HEK293 (cell line): Measurements from ENCODE around the gene NAT16.

Experiments used
- FEZF1 ChIP-seq: fragments of 450-650 bp; formaldehyde crosslinking; IDR thresholded peaks from 2 replicates; pipeline ENCODE4 v1.5.1; 2016; ENCODE audit warnings: missing biosample characterization, missing genetic modification characterization
- REPIN1 ChIP-seq: fragments of 450-650 bp; formaldehyde crosslinking; IDR thresholded peaks from 2 replicates; pipeline ENCODE4 v1.5.1; 2017; ENCODE audit warnings: missing biosample characterization, missing genetic modification characterization, low read depth
- SP3 ChIP-seq: fragments of 450-650 bp; formaldehyde crosslinking; IDR thresholded peaks from 2 replicates; pipeline ENCODE4 v1.5.1; 2016; ENCODE audit warnings: missing biosample characterization, missing genetic modification characterization
- ZNF121 ChIP-seq: fragments of 450-650 bp; formaldehyde crosslinking; IDR thresholded peaks from 2 replicates; pipeline ENCODE4 v1.5.1; 2016; ENCODE audit warnings: missing biosample characterization, missing genetic modification characterization
- ZNF155 ChIP-seq: fragments of 450-650 bp; formaldehyde crosslinking; IDR thresholded peaks from 2 replicates; pipeline ENCODE4 v1.5.1; 2016; ENCODE audit warnings: missing biosample characterization, missing genetic modification characterization
- ZNF335 ChIP-seq: fragments of 450-650 bp; formaldehyde crosslinking; conservative IDR thresholded peaks from 2 replicates; pipeline ENCODE4 v1.5.1; 2016; ENCODE audit warnings: missing biosample characterization, missing genetic modification characterization
- ZNF341 ChIP-seq: fragments of 450-650 bp; formaldehyde crosslinking; IDR thresholded peaks from 2 replicates; pipeline ENCODE4; 2016; ENCODE audit warnings: low read depth, missing biosample characterization, missing genetic modification characterization
- ZNF354C ChIP-seq: fragments of 450-650 bp; formaldehyde crosslinking; IDR thresholded peaks from 2 replicates; pipeline ENCODE4 v1.5.1; 2016; ENCODE audit warnings: missing biosample characterization, missing genetic modification characterization, low read depth, borderline replicate concordance
- ZNF398 ChIP-seq: fragments of 450-650 bp; formaldehyde crosslinking; IDR thresholded peaks from 2 replicates; pipeline ENCODE4 v1.5.1; 2017; ENCODE audit warnings: missing biosample characterization, missing genetic modification characterization
- ZNF518A ChIP-seq: fragments of 450-650 bp; formaldehyde crosslinking; conservative IDR thresholded peaks from 2 replicates; pipeline ENCODE4 v1.5.1; 2016; ENCODE audit warnings: low read depth, missing biosample characterization, missing genetic modification characterization
- ZNF629 ChIP-seq: fragments of 450-650 bp; formaldehyde crosslinking; IDR thresholded peaks from 2 replicates; pipeline ENCODE4 v1.5.1; 2017; ENCODE audit warnings: missing biosample characterization, missing genetic modification characterization
- ZNF660 ChIP-seq: fragments of 450-650 bp; IDR thresholded peaks from 2 replicates; pipeline ENCODE4 v1.5.1; 2018; ENCODE audit warnings: missing biosample characterization, mild to moderate bottlenecking, missing genetic modification characterization
- TF ChIP-seq, protein P1 (sequence below): fragments of 450-650 bp; formaldehyde crosslinking; IDR thresholded peaks from 2 replicates; pipeline ENCODE4 v1.5.1; 2016; ENCODE audit warnings: missing biosample characterization, missing genetic modification characterization
- TF ChIP-seq, protein P2 (sequence below): fragments of 450-650 bp; formaldehyde crosslinking; IDR thresholded peaks from 2 replicates; pipeline ENCODE4; 2016; ENCODE audit warnings: missing biosample characterization, missing genetic modification characterization
- TF ChIP-seq, protein P3 (sequence below): fragments of 450-650 bp; formaldehyde crosslinking; IDR thresholded peaks from 2 replicates; pipeline ENCODE4 v1.5.1; 2016; ENCODE audit warnings: missing biosample characterization, missing genetic modification characterization, borderline replicate concordance
- TF ChIP-seq, protein P4 (sequence below): fragments of 450-650 bp; formaldehyde crosslinking; IDR thresholded peaks from 2 replicates; pipeline ENCODE4 v1.5.1; 2016; ENCODE audit warnings: missing biosample characterization, missing genetic modification characterization
- TF ChIP-seq, protein P5 (sequence below): fragments of 450-650 bp; formaldehyde crosslinking; IDR thresholded peaks from 2 replicates; pipeline ENCODE4 v1.5.1; 2016; ENCODE audit warnings: missing biosample characterization, missing genetic modification characterization

The NAT16 gene

GRCh38 chr7:101173752-101174244 lies 6.3 kb downstream of the NAT16 start (continued):
- TF ChIP-seq ZNF660 (tag by site-specific recombination) (0 out of 2 replicates have a peak, but pooled peaks have one; percentile 8), FEZF1 (tag by site-specific recombination) (no peak), ZNF629 (tag by site-specific recombination) (peak; percentile 53), ZNF121 (tag by site-specific recombination) (peak; percentile 89), ZNF518A (tag by site-specific recombination) (no peak), REPIN1 (tag by site-specific recombination) (no peak), SP3 (tag by site-specific recombination) (peak; percentile 91), ZNF155 (tag by site-specific recombination) (no peak), ZNF398 (tag by site-specific recombination) (peak; percentile 69), ZNF341 (tag by site-specific recombination) (peak; percentile 84), ZNF354C (tag by site-specific recombination) (0 out of 2 replicates have a peak, but pooled peaks have one; percentile 17), ZNF335 (tag by site-specific recombination) (peak; percentile 84)
- TF ChIP-seq, protein P1, sequence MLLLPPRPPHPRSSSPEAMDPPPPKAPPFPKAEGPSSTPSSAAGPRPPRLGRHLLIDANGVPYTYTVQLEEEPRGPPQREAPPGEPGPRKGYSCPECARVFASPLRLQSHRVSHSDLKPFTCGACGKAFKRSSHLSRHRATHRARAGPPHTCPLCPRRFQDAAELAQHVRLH (tag by site-specific recombination) = peak; percentile 29; the same call in 1 of the 2 replicates
- TF ChIP-seq, protein P2, sequence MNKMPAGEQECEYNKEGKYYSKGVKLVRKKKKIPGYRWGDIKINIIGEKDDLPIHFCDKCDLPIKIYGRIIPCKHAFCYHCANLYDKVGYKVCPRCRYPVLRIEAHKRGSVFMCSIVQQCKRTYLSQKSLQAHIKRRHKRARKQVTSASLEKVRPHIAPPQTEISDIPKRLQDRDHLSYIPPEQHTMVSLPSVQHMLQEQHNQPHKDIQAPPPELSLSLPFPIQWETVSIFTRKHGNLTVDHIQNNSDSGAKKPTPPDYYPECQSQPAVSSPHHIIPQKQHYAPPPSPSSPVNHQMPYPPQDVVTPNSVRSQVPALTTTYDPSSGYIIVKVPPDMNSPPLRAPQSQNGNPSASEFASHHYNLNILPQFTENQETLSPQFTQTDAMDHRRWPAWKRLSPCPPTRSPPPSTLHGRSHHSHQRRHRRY (tag by site-specific recombination) = no peak
- TF ChIP-seq, protein P3, sequence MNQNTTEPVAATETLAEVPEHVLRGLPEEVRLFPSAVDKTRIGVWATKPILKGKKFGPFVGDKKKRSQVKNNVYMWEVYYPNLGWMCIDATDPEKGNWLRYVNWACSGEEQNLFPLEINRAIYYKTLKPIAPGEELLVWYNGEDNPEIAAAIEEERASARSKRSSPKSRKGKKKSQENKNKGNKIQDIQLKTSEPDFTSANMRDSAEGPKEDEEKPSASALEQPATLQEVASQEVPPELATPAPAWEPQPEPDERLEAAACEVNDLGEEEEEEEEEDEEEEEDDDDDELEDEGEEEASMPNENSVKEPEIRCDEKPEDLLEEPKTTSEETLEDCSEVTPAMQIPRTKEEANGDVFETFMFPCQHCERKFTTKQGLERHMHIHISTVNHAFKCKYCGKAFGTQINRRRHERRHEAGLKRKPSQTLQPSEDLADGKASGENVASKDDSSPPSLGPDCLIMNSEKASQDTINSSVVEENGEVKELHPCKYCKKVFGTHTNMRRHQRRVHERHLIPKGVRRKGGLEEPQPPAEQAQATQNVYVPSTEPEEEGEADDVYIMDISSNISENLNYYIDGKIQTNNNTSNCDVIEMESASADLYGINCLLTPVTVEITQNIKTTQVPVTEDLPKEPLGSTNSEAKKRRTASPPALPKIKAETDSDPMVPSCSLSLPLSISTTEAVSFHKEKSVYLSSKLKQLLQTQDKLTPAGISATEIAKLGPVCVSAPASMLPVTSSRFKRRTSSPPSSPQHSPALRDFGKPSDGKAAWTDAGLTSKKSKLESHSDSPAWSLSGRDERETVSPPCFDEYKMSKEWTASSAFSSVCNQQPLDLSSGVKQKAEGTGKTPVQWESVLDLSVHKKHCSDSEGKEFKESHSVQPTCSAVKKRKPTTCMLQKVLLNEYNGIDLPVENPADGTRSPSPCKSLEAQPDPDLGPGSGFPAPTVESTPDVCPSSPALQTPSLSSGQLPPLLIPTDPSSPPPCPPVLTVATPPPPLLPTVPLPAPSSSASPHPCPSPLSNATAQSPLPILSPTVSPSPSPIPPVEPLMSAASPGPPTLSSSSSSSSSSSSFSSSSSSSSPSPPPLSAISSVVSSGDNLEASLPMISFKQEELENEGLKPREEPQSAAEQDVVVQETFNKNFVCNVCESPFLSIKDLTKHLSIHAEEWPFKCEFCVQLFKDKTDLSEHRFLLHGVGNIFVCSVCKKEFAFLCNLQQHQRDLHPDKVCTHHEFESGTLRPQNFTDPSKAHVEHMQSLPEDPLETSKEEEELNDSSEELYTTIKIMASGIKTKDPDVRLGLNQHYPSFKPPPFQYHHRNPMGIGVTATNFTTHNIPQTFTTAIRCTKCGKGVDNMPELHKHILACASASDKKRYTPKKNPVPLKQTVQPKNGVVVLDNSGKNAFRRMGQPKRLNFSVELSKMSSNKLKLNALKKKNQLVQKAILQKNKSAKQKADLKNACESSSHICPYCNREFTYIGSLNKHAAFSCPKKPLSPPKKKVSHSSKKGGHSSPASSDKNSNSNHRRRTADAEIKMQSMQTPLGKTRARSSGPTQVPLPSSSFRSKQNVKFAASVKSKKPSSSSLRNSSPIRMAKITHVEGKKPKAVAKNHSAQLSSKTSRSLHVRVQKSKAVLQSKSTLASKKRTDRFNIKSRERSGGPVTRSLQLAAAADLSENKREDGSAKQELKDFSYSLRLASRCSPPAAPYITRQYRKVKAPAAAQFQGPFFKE (tag by site-specific recombination) = no peak
- TF ChIP-seq, protein P4, sequence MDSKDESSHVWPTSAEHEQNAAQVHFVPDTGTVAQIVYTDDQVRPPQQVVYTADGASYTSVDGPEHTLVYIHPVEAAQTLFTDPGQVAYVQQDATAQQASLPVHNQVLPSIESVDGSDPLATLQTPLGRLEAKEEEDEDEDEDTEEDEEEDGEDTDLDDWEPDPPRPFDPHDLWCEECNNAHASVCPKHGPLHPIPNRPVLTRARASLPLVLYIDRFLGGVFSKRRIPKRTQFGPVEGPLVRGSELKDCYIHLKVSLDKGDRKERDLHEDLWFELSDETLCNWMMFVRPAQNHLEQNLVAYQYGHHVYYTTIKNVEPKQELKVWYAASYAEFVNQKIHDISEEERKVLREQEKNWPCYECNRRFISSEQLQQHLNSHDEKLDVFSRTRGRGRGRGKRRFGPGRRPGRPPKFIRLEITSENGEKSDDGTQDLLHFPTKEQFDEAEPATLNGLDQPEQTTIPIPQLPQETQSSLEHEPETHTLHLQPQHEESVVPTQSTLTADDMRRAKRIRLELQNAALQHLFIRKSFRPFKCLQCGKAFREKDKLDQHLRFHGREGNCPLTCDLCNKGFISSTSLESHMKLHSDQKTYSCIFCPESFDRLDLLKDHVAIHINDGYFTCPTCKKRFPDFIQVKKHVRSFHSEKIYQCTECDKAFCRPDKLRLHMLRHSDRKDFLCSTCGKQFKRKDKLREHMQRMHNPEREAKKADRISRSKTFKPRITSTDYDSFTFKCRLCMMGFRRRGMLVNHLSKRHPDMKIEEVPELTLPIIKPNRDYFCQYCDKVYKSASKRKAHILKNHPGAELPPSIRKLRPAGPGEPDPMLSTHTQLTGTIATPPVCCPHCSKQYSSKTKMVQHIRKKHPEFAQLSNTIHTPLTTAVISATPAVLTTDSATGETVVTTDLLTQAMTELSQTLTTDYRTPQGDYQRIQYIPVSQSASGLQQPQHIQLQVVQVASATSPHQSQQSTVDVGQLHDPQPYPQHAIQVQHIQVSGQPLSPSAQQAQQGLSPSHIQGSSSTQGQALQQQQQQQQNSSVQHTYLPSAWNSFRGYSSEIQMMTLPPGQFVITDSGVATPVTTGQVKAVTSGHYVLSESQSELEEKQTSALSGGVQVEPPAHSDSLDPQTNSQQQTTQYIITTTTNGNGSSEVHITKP (tag by site-specific recombination) = peak; percentile 63; the same call in 1 of the 2 replicates
- TF ChIP-seq, protein P5, sequence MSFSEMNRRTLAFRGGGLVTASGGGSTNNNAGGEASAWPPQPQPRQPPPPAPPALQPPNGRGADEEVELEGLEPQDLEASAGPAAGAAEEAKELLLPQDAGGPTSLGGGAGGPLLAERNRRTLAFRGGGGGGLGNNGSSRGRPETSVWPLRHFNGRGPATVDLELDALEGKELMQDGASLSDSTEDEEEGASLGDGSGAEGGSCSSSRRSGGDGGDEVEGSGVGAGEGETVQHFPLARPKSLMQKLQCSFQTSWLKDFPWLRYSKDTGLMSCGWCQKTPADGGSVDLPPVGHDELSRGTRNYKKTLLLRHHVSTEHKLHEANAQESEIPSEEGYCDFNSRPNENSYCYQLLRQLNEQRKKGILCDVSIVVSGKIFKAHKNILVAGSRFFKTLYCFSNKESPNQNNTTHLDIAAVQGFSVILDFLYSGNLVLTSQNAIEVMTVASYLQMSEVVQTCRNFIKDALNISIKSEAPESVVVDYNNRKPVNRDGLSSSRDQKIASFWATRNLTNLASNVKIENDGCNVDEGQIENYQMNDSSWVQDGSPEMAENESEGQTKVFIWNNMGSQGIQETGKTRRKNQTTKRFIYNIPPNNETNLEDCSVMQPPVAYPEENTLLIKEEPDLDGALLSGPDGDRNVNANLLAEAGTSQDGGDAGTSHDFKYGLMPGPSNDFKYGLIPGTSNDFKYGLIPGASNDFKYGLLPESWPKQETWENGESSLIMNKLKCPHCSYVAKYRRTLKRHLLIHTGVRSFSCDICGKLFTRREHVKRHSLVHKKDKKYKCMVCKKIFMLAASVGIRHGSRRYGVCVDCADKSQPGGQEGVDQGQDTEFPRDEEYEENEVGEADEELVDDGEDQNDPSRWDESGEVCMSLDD (tag by site-specific recombination) = no peak
